Stimulated activated CD8-positive, alpha-beta memory T cell treated with anti-CD3 and anti-CD28 coated beads, Interleukin-15, amount 100 ng/mL, for 48 hours (primary cell): ENCODE data around the gene TMPRSS12.
"Not testable (repeated sequence)": the region's sequence is repeated elsewhere in the genome, so short reads cannot be mapped to it uniquely, and the experiment has no call there.

Experiments used
- DNase-seq, 2 donors: peaks; one replicate each; pipeline ENCODE4 v3.0.0-alpha.2; 2020; ENCODE audit warnings: low read depth in 2 of 2

TMPRSS12 gene

DNA sequence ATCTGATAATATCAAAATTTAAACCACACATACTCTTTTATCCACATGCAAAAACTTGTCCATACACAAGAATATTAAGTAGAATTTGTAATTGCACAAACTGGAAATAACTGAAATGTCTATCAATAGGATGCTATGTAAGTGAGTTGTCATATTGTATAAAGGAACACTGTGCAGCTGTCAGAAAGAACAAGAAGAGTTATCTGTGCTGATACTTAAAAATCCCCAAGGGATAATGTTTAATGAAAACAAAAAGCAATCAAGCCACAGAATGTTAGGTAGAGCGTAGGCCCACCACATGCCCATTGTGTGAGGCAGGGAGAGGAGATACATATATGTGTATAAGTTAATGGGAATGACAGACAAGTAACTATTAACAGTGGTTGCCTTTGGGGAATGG, 83.7 kb downstream of the TMPRSS12 start:
- no peak for DNase-seq

GRCh38 chr12:50926932-50927331, 84.2 kb downstream of the TMPRSS12 start:
- not testable (repeated sequence) for DNase-seq

DNA sequence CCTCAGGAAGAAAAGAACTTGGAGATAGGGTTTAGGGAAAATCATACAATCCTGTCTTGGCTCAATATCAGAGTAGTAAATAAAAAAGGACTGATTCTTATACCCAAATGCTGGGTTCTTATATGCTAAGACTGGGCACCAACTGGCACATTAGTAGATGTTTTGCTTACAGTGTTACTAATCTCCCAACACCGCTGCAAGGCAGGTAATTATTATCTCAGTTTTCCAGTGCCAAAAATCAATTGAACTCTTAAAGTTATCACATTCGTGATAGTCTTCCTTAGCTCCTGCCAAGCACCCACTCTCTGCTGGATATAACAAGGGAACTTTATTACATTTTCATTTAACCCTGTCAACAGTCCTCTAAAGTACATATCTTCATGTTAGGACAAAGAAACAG, 84.6 kb downstream of the TMPRSS12 start:
- no peak for DNase-seq

DNA sequence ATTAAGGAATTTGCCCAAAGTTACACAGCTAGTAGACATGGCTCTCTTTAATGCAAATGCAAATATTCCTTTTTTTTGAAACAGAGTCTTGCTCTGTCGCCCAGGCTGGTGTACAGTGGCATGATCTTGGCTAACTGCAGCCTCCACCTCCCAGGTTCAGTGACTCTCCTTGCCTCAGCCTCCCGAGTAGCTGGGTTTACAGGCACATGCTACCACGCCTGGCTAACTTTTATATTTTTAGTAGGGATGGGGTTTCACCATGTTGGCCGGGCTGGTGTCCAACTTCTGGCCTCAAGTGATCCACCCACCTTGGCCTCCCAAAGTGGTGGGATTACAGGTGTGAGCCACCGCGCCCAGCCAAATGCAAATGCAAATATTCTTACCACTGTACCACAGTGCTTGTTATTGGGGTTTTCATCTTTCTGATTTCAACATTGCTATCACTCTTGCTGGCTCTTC, 85.1 kb downstream of the TMPRSS12 start:
- DNase-seq, result no peak

- no peak for DNase-seq
Measured at GRCh38 chr12:50928392-50928791, 85.7 kb downstream of the TMPRSS12 start.

DNA sequence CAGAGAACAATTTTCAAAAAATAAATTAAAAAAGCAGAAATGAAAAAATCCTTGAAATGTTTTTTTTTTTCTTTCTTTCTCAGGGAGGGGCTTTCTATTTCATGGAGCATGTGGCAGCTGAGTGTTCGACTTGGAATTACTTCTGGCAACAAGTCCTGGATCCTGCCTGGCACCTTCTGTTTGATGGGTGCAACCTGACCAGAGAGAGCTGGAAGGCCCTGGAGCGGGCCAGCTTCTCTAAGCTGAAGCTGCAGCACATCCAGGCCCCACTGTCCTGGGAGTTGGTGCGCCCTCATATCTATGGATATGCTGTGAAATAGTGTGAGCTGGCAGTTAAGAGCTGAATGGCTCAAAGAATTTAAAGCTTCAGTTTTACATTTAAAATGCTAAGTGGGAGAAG, 87.1 kb downstream of the TMPRSS12 start:
- DNase-seq, result no peak

GRCh38 chr12:50930477-50930876, 87.8 kb downstream of the TMPRSS12 start:
- DNase-seq, result not testable (repeated sequence)

GRCh38 chr12:50932787-50933280, 90.1 kb downstream of the TMPRSS12 start:
- DNase-seq, result no peak

- no peak for DNase-seq
Measured at GRCh38 chr12:50933459-50934124, 90.9 kb downstream of the TMPRSS12 start.

DNA sequence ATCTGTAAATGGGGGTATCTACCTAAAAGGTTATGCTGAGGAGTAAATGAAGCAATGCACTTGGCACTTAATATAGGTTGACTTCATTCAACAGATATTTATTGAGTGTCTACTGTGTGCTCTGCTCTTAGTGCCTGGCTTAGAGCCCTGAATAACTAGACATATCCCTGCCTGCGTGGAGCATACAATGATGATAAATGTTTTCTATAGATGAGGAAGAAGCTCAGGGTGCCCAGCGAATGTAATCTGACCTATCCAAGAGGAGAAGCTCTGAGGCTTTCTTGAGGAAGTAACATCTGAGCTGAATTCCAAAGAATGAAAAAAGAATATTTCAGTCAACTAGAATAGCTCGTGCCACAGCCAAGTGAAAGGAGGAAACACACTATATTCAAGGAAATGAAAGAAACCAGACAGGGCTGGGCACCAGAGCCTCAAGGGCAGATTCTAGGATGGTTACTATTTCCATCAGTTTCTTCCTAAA, 91.7 kb downstream of the TMPRSS12 start:
- no peak for DNase-seq

GRCh38 chr12:50934981-50935807, 92.5 kb downstream of the TMPRSS12 start:
- DNase-seq, result no peak

DNA sequence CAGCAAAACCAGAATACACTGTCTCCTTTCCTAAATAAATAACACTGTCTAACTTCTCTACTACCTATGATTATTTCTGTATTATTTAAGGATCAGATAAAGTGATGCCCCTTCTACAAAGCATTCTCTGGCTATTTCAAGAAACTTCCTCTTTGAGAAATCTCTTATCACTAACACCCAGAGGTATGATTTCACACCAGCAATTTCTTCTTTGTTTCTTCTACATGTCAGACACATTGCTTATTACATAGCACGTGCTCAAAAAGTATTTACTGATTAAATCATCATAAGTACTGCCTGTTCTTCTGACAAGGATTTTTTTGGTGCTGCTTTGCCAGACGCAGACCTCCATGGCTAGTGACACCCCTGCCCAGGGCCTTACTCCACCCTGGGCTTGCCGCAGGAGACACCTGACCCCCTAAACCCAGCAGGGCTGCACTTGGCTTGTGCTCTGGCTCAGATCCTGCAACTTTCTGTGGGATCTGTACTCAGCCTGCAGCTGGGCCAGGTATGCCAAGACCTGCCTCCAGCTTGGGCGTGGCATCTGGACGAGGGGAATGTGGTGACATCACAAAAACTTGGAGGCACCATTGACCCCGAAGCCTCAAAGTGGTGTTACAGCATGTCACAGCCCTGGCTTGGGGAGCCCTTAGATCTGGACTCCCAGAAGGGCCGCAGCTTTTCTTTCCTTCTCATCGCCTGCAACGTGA, 94.2 kb downstream of the TMPRSS12 start:
- DNase-seq, result no peak
